Measurements from ENCODE around the gene TMEM183A. TPM values are rescaled to one million over a fixed set of nuclear protein-coding genes. Genes with fewer than 3 reads are reported as not detected.

Gene TMEM183A, protein sequence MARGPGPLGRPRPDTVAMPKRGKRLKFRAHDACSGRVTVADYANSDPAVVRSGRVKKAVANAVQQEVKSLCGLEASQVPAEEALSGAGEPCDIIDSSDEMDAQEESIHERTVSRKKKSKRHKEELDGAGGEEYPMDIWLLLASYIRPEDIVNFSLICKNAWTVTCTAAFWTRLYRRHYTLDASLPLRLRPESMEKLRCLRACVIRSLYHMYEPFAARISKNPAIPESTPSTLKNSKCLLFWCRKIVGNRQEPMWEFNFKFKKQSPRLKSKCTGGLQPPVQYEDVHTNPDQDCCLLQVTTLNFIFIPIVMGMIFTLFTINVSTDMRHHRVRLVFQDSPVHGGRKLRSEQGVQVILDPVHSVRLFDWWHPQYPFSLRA
- 147 TPM for total RNA-seq

DNA sequence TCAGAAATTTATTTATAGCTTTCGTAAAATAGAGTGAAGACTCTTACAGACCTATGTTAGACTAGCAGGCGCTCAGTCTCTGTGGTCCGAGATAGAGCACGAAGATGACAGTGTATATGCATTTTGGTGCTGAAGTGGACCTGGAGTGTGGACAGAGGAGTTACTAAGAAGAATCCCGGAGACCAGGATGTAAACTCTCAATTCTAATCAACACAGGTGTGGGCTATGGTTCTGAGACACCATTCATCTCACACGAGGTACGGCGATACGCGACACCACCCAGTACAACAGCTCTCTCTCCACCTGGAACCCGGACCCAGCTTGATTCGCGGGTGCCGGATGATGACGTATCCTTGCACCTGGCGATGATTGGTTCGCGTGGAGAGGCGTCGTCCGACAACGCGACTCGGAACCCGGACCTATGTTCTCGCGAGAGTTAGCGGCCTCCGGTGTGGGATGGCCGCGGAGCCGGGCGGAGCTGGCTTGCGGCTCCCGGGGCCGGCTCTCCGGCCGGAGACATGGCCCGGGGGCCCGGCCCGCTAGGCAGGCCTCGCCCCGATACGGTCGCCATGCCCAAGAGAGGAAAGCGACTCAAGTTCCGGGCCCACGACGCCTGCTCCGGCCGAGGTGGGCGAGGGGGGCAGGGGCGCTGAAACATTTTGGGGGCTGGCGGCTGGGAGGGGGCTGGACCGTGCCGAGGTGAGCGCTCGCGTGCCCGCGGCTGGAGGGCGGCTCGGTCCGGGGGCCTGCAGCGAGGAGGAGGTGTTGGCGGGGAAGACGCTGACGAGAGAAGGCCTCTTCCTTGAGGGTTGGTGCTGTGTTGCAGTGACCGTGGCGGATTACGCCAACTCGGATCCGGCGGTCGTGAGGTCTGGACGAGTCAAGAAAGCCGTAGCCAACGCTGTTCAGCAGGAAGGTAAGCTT, at the start of gene TMEM183A:
Gene TMEM183A, plus strand, starts transcription at position 427 of the 924 bp plus-strand sequence. Its CDS starts 92 bp downstream, at position 519.
- no peak for FAIRE-seq
- DNase-seq (ENCODE audit: low spot score in 2 of 2): peak; percentile 84 to 88

DNA sequence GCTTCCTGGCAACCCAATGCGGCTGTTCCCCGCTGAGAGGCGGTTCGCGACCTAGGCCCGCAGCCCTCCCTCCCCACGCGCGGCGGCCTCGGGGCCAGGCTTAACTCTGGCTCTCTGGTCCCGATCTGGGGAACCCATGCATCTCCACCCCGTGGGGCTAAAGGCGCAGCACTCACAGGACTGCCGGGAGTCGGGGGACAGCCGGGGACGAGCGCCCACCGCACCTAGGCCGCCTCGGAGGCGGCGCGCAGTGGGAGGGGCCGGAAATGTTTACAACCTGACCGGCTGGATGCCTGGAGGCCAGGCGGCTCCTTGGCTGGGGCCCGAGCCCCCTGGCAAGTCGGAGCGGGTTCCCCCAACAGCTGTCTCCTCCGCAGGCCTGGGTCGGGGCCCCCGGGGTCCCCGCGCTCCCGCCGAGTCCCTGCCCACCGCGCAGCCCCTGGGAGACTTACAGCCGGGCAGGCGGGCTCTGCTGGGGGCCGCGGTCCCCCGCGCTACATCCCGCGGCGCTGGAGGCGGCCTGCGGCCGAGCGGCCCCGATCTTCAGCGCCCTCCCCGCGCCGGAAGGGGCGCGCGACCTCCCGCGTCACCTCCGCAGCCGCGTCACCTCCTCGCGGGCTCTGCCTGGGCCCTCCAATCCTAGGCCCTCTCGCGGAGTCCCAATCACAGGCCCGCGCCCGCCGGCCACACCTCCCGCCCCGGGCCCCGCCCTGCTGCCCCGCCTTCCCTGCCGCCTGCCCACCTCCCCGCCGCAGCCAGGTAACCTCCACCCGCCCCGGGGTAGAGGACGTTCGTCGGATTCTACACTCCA, 49.2 kb upstream of the TMEM183A start, which contains the start of gene ADIPOR1:
Gene ADIPOR1, minus strand, starts transcription at position 580 of the 811 bp plus-strand sequence. CDS start 7,242 bp downstream, outside the sequence.
- DNase-seq (ENCODE audit: low spot score in 2 of 2): peak; percentile 98 to 99

DNA sequence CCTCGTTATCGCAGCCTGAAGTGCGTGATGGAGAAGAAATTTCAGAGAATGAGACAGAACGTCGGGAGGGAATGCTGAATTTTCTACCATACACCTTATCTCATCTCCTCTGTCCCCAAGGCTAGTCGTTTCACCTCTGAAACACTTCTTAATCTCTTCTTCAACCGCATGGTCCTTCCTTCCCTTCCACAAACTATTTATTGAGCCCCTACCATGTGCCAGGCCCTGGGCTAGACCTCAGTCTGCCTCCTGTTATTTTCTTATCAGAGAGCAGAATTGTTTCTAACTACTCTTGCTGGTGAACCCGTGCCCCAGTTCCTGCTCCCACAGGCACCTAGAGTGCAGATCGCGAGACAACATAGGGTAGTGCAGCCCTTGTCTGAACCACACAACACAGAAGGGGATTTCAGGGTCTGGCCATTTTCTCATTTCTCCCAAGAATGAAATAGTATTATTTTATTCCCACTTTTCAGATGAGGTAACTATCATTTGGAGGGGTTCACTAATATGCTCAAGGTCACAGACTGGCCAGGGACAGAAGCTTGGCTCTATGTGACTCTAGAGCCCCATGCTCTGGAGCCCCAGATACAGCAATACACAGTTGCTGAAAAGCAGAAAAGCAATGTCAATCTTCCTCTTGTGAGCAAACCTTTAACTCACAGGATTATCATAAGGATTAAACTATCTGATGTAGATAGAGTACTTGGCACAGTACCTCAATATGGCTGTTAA, 48.5 kb upstream of the TMEM183A start:
- FAIRE-seq (no peak), DNase-seq (ENCODE audit: low spot score in 2 of 2) (no peak)

More for the DNA sequence above, 49.2 kb upstream of the TMEM183A start, which contains the start of gene ADIPOR1:
- no peak for FAIRE-seq

DNA sequence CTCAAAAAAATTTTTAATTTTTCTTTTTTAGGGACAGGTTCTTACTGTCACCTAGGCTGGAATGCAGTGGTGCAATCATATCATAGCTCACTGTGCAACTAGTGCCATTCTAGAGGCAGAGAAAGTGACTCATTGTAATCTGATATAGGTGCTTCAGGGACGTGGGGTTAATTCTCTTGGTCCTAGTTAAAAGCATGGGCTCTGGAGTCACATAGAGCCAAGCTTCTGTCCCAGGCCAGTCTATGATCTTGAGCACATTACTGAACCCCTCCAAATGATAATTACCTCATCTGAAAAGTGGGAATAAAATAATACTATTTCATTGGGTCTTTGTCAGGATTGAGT, 47.9 kb upstream of the TMEM183A start:
- FAIRE-seq (no peak), DNase-seq (ENCODE audit: low spot score in 2 of 2) (no peak)

DNA sequence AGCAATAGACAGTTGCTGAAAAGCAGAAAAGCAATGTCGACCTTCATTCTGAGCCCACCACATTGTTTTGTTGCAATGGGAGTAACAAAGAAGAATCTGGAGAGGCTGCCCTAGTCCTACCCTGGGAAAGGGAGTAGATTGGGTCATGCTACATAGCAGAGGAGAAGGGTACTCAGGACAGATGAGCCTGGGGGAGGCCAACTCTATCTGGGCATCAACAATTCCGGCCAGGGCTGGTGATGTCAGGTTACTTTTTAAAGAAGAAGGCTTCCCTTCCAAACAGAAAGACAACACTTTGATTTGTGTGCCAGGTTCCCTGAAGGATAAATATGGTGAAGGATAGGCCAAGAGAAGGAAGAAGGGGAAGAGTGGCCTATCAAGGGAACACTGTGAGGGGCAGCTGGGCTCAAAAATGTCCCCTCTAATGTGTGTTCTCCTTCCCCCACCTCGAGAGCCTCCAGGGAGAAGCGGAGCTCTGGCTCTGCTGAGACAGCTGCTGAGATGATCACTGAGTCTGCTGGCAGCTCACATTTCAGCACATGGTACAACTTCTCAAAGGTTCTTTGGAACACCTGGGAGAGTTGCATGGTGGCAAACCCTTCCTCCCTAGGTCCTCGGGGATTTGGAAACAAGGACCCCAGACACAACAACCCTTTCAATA, 45.8 kb upstream of the TMEM183A start:
- FAIRE-seq (no peak), DNase-seq (ENCODE audit: low spot score in 2 of 2) (no peak)

DNA sequence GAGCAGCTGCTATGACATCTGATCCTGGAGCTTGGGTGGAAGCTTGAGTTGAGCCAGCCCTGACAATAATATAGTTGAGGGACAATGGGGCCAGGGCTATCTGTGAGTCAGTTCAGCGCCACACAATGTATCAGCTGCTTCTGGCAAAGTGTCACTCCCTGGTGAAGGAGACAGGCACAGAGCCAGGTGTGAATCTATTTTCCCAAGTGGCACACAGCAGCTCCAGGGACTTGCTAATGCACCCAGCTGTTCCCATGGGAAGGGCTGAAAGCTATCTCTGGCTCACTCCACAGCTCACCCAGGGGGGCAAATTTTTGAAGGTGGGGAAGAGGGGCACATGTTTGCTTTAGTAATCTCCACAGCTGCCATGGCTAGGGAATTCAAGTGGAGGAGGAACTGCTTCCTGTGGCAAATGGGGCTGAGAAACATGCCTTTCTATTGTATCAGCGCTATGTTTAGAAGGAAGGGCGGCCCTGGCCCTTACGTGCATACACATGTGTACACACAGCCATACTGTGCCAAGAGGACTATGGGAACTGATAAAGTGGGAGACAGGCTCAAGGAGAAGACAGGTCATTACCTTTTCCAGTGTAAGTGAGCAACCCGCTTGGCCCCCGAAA, 42.3 kb upstream of the TMEM183A start:
- FAIRE-seq (no peak), DNase-seq (ENCODE audit: low spot score in 2 of 2) (no peak)

DNA sequence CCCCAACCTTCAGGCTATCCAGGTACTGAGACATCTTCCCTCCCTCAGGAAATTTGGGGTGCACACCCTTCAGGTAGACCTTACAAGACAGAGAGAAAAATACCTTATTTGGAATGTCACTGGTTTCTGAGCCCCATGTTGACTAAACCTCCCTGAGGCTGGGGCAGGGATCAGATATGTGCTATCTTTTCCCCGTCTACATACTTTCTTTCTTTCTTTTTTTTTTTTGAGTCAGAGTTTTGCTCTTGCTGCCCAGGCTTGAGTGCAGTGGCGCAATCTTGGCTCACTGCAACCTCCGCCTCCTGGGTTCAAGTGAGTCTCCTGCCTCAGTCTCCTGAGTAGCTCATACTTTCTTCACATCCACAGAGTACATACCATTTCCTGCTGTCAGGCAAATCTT, 41.8 kb upstream of the TMEM183A start:
- DNase-seq (ENCODE audit: low spot score in 2 of 2) (no peak), FAIRE-seq (no peak)

DNA sequence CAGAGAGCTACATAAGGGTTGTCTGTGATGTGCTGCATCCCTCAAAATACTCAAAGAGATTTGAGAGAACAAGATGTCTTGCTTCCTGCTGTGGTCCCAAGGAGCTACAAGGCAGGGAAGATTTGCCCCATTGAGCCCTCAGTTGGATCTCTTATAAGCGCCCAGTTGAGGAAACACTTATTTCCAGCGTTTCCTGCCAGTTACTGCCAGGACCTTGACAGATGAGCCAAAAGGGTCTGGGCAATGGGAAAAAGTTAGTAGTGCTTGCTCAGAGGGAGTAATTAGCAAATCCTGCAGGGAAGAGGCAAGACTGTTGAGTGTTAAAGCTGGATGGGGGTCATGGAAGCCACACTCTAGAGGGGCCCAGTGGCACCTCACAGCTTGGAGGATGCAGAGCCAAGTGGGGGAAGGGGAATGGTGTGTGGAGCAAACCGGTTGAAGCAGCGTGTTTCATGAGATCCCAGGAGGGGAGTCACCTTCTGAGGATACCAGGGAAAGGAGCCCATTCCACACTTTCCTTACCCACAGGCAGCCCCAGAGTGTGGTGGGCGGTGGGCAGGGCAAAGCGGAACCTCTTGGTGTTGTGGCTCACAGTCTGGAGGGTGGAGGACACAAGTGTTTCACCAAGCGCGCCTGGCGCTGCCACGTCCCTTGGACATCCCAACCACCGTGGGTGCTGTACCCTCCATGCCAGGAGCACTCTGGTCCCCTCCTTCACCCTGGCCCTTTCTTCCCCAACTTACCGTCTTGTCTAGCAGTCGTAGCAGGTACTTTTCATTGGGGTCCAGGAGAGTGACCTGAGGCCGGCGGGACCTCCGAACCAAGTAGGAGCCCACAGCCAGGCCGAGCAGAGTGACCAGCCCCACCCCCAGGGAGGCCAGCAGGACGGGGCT, 40.9 kb upstream of the TMEM183A start:
- DNase-seq (ENCODE audit: low spot score in 2 of 2) (no peak), FAIRE-seq (no peak)

DNA sequence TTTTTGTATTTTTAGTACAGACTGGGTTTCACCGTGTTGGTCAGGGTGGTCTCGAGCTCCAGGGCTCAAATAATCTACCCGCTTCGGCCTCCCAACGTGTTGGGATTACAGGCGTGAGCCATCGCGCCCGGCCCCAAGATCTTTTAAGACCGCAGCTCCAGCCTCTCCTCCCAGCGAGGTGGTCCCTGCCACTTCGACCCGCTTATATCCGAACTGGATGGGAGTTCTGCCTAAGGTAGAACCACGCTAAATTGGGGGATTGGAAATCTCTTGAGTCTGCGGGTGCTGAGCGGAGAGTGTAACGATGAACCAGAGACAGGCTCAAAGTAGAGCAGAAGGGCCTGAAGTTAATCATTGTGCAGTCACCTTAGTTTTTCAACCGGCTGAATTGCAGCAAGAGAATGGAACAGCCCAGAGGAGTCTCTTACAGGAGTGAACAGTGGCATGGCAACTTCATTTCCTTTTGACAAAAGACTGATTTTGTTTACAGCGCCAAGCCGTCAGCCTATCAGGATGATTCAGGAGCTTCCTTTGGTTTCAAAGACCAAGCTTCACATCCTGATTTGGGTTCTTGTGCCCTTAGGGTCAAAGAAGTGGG, 39.4 kb upstream of the TMEM183A start:
- DNase-seq (ENCODE audit: low spot score in 2 of 2) (peak; percentile 22 to 48), FAIRE-seq (no peak)

DNA sequence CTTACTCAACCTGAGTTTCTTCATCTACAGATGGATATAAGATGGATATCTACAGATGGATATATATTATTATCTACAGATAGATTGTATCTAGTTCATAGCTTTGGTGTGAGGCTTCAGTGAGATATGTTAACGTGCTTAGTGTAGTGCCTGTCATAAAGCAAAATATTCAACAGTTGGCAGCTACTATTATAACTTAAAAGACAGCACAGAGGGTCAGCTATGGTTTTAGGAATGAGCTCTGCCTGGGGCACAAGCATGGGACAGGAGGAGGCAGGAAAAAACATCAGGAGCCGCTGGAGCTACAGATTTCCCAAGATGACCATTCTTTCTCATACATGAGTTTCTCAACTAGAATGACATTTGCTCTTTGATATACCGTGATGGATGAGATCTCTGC, 38.8 kb upstream of the TMEM183A start:
- DNase-seq (ENCODE audit: low spot score in 2 of 2): no peak
- FAIRE-seq: no peak

DNA sequence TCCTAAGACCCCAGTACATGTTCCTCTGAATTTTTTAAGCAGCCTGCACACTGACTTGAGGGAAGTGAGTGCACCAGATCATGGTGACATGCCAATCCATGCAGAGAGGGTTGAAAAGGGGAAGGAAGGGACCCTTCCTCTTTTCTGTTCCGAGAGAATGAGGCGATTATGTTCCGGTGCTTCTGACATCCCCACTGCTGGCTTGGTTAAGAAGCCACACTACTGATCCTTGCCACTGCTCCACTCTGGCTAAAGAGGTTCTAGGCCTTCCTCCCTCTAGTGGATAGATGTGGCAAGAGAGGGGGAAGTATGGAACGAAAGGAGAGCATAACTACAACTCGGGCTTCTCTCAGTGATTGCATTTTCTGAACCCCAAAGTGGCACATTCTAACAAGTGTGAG, 38.3 kb upstream of the TMEM183A start:
- DNase-seq (ENCODE audit: low spot score in 2 of 2) (peak in 1 of 2 donors; percentile 47), FAIRE-seq (no peak)

DNA sequence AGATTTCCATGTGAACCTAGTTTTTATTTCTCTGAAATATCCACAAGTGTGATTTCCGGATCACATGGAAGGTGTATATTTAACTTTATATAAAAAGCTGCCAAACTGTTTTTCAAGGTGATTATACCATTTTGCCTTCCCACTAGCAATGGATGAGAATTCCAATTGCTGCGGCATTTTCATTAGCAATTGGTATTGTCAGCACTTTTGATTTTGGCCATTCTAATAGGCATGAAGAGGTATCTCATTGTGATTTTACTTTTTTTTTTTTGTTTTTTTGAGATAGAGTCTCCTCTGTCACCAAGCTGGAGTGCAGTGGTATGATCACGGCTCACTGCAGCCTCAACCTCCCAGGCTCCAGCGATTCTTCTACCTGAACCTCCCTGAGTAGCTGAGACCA, 35.1 kb upstream of the TMEM183A start:
- no peak for DNase-seq (ENCODE audit: low spot score in 2 of 2)

DNA sequence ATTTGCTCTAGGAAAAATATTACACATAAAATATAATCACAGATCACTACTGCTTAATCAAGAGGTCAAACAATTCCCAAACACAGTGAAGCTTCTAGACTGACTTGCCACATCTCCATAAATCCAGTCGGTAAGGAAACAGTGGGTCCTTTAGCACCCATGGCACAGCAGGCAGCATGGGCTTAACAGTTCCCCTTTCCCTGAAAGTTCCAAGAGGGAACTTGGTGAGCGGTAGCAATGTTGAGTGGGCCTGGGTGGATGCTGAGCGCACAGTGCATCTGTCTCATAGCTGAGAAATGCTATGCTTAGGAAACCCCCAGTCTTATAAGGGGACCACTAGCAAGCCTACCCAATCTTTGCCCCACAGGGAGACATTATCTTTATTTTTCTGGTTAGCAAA, 32.3 kb upstream of the TMEM183A start:
- no peak for DNase-seq (ENCODE audit: low spot score in 2 of 2)
- no peak for FAIRE-seq

More for the DNA sequence above, 35.1 kb upstream of the TMEM183A start:
- FAIRE-seq: no peak

DNA sequence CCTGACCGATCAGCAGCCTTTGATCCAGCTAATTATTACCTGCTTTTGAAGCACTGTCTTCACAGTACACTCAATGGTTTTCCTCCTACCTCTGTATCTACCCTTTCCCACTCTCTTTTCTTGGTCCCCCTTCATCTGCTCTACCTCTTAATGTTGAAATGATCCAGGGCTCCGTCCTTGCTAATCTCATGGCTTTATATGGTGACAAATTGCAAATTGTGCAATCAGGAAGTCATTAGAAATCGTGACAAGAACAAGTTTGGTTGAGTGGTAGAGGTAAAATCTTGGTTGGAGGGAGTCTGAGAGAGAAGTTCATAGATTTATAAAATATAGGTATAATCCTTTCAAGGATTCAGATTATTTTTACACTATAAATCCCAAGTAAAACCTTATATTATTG, 30.5 kb upstream of the TMEM183A start:
- FAIRE-seq (no peak), DNase-seq (ENCODE audit: low spot score in 2 of 2) (no peak)

DNA sequence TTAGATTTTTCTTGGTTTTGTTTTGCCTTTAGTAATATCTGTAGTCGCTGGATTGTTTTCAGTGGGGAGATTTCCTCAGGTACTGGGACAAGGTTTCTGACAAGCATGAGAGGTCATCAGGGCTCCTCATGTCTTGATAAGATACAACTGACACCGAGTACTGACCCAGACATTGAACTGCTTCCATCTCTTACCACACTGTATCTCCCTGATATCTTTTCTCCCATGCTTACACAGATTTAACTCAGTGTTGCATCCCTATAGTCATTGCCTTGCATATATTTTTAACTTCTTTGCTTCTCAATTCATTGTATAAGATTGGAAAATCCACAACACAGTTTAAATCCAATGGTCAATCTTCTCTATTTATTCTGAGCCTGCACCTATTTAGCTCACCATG, 27.7 kb upstream of the TMEM183A start:
- FAIRE-seq (no peak), DNase-seq (ENCODE audit: low spot score in 2 of 2) (no peak)

DNA sequence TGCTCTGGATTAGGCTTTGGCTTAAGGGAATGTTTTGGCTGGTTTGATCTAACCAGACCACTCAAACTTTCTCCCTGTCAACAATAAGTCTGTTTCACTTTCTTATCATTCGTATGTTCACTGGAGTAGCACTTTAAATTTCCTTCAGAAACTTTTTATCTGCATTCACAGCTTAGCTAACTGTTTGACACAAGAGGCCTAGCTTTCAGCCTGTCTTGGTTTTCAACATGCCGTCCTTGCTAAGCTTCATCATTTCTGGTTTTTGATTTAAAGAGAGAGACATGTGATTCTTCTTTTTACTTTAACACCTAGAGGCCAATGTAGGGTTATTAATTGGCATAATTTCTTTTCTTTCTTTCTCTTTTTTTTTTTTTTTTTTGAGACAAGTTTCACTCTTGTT, 25.2 kb upstream of the TMEM183A start:
- DNase-seq (ENCODE audit: low spot score in 2 of 2): no peak
- FAIRE-seq: no peak

DNA sequence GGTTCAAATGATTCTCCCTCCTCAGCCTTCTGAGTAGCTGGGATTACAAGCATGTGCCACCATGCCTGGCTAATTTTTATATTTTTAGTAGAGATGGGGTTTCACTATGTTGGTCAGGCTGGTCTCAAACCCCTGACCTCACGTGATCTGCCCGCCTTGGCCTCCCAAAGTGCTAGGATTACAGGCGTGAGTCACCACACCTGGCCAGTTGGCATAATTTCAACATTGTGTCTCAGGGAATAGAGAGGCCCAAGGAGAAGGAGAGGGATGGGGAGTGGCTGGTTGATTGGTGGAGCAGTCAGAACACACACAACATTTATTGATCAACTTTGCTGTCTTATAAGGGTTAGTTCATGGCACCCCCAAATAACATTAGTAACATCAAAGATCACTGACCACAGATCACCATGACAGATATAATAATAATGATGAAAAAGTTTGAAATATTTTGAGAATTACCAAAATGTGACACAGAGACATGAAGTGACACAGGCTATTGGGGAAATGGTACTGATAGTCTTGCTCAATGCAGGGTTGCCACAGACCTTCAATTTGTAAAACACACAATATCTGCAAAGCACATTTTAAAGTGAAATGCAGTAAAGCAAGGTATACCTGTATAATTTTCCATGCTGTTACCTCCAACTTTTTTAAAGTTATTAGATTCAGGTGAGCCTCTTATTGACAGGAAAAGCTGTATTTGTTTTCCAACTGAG, 24.3 kb upstream of the TMEM183A start:
- FAIRE-seq: no peak
- no peak for DNase-seq (ENCODE audit: low spot score in 2 of 2)

Measured in frontal cortex (tissue), 4 donors.